NCI-H2107 (cell line): Measurements from ENCODE around the gene FOSB.
"Not testable (repeated sequence)": the region's sequence is repeated elsewhere in the genome, so short reads cannot be mapped to it uniquely, and the experiment has no call there.

Experiments
- DNase-seq: peaks from one replicate; lab custom pipeline; 2025; lab: John Stamatoyannopoulos, UW

Gene FOSB

GRCh38 chr19:45467456-45468158 lies at the start of gene FOSB:
TSS of gene FOSB (plus strand) at chr19:45467996. CDS start at chr19:45468587, 591 bp downstream.
- DNase-seq, result peak; percentile 78

- DNase-seq, result no peak
Observed at GRCh38 chr19:45418802-45419201, 49.0 kb upstream of the FOSB start.

DNA sequence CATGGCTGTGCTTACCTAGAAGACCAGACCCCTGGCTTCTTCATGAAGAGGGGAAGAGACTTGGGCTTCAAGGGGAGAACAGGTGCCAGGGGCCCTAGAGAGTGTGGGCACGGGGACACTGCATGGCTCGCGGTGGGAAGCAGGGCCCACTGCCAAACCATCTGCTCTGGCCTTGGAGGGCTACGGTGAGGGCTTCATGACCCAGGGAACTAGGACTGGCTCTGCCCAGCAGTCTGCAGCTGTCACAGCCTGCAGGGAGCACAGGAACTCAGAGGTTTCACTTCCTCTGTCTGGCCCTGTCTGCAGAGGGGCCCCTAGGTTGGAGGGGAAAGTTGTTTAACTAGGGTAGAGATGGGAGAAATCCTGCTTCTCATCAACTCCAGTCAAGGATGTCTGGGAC lies 48.4 kb upstream of the FOSB start:
- DNase-seq, result no peak

DNA sequence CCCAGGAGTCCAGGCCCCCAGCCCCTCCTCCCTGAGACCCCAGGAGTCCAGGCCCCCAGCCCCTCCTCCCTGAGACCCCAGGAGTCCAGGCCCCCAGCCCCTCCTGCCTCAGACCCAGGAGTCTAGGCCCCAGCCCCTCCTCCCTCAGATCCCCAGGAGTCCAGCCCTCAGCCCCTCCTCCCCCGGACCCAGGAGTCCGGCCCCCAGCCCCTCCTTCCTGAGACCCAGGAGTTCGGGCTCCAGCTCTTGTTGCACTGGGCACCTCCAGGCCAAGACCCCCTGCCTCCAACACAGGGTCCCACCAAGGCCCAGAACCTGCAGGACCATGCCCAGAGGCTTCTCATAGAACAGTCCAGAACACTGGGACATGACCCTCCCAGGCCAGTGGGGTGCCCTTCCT lies 47.9 kb upstream of the FOSB start:
- DNase-seq, result no peak

- DNase-seq, result no peak
Observed at GRCh38 chr19:45420356-45420755, 47.4 kb upstream of the FOSB start.

DNA sequence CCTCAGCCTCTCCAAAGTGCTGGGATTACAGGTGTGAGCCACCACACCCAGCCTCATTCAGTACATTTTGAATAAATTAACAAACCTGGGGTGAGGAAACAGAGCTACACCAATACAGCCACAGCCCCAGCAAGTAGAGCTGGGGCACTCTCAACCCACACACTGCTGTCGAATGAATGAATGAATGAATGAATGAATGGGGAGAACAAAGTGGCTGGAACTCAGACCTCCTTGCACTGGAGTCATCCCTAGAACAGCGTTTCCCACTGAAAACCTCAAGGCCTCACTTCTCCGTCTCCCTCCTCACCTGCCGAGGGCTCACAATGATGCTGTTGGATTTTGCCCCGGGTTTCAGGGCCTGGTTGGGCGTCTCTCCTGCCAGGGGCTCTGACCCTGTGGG lies 46.9 kb upstream of the FOSB start:
- no peak for DNase-seq

DNA sequence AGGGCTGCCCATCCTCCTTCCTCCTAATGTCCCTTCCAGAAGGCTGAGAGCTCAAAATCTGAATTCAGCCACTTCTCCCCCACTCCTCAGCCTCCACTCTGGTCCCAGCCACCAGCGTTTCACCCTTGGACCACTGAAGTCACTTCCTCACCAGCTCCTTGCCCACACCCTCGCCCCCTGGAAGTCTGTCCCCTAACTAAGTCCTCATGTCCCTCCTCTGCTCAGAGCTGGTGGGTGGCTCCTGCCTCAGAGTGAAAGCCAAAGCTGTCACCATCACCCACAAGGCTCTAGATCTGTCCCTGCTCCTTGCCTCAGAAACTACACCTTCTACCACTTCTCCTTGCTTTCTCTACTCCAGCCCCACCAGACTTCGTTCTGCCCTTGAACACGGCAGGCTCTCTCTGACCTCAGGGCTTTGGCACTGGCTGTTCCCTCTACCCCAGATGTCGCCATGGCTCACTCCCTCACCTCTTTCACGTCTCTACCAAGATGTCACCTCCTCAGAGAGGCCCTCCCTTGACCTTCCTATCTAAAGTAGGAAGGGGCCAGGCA lies 45.8 kb upstream of the FOSB start:
- no peak for DNase-seq

DNA sequence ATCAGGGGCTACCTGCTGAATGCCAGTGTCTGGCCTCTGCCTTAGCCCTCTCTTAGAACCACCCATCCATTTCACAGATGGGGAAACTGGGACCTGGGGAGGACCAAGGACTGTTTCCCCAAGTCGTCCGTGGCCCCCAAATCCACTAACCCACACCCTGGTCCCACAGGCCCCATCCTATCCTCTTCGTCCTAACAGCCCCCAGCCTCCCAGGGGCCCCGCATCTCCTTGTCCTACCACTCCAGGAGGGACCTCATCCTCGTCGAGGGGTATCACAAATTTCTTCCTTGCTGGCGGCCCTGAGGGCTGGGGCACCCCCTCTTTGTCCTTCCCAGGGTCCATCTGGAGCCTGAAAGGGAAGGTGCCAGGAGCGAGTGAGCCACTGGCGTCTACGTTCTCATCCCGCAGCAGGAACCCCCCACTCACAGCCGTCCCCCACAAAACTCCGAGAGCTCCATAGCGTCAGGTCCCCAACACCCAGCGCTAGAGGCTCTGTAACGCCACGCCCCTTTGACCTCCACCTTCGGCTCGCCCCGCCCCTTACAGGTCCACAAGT lies 44.7 kb upstream of the FOSB start:
- DNase-seq, result no peak

DNA sequence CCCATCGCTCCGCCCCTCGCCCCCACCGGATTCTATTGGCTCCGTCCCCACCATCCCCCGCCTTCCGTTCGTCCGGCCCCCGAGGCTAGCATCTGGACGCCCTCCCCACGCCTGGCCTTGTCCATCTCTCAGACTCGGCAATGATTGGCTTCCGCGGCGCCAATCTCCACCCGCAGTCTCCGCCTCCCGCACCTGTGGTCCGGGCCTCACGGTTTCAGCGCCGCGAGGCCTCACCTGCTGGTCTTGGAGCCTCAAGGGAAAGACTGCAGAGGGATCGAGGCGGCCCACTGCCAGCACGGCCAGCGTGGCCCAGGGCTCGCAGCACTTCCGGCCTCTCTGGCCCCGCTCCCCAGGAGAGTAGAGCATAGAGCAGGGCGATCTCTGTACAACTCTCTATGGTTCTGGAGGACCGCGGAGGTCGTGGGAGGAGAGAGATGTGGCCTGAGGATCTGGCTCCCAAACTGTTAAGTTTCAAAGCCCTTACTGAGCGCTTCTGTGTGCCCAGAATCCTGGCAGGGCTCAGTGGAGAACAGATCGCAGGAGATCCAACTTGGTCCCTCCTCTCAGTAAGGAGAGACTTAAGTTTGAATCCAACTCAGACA lies 44.1 kb upstream of the FOSB start, which contains the start of gene ERCC1:
Gene ERCC1, minus strand, starts transcription at position 329 of the 602 bp plus-strand sequence. CDS start 543 bp downstream, outside the sequence.
- DNase-seq, result peak; percentile 96

DNA sequence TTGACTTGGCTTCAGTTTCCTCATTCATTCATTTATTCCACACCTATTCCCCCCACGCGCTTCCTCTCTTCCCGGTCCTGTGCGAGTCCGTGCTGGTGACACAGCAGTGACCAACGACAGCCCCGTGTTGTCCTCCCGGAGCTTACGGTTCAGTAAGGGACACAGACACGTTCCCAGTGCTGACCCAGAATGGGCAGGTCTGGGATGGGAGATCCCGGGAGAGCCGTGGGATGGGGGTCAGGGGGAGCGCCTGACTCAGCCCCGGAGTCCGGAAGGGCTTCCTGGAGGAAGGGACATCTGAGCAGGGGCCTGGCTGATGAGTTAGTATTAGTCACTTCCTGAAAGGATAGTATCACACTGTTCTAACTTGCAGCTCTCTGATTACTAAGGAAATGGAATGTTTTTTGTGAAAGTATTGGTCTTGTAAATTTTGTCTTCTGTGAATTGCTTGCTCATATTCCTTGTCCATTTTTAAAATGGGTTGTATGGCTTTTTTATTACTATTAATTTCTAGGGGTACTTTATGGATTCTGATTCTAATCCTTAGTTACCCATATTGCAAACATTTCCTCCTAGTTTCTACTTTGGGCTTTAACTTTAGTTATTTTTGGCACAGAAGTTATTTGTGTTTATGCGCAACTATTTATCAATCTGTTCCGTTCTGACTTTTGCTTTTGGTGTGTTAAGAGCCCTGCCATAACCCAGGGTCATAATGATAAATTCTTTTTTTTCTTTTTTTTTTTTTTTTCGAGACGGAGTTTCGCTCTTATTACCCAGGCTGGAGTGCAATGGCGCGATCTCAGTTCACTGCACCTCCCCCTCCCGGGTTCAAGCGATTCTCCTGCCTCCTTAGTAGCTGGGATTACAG lies 43.4 kb upstream of the FOSB start:
- DNase-seq, result no peak

GRCh38 chr19:45428384-45429231 lies 39.2 kb upstream of the FOSB start:
- DNase-seq, result no peak

GRCh38 chr19:45429896-45430295 lies 37.9 kb upstream of the FOSB start:
- not testable (repeated sequence) for DNase-seq

GRCh38 chr19:45431008-45431407 lies 36.8 kb upstream of the FOSB start:
- DNase-seq, result not testable (repeated sequence)

- not testable (repeated sequence) for DNase-seq
Observed at GRCh38 chr19:45432543-45432942, 35.3 kb upstream of the FOSB start.

- DNase-seq, result no peak
Observed at GRCh38 chr19:45437328-45437727, 30.5 kb upstream of the FOSB start.

- DNase-seq, result no peak
Observed at GRCh38 chr19:45439190-45439568, 28.6 kb upstream of the FOSB start.

GRCh38 chr19:45439569-45440258 lies 28.1 kb upstream of the FOSB start:
- DNase-seq, result no peak

DNA sequence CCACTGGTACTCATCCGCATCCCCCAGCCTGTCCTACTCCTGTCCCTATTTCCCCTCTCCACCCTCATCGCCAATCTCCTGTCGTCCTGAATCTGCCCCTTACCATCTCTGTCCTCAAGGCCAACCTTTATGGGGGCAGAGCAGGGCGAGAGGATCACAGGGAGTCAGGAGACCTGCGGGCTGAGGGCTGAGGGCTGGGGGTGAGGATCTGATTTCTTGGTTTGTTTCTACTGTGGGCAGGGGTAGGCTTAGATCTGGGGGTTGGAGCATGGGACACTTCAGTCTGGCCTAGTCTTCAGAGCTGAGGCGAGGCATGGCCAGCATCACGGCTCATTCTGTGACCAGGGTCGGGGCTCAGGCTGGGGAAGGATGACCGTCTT lies 27.5 kb upstream of the FOSB start:
- no peak for DNase-seq

DNA sequence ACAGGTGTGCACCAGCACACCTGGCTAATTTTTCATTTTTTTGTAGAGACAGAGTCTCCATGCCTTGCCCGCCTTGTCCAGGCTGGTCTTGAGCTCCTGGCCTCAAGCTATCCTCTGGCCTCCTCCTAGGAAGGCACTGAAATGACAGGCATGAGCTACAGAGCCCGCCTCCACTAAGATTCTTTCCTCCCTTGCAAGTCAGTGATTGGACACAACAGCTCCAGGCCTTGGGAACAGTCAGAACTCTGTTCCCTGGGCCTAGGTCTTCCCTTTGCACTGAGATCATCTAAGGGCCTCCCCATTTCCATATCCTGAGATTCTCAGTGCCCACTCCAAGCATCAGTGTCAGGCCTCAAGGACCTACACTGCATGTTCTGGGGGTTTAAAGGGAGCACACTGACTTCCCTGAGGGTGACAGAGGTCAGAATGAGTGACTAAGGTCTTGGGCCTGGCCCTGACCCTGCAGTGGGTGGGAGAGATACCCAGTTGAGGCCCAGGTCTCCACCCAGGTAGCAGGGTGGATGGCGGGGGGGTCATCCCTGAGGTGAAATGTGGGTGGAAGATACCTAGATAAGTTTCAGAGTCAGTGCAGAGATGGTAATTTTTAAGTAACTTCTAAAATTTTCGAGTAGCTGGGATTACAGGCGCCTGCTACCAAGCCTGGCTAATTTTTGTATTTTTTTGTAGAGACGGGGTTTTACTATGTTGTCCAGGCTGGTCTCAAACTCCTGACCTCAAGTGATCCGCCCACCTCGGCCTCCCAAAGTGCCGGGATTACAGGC lies 26.7 kb upstream of the FOSB start:
- DNase-seq, result no peak

DNA sequence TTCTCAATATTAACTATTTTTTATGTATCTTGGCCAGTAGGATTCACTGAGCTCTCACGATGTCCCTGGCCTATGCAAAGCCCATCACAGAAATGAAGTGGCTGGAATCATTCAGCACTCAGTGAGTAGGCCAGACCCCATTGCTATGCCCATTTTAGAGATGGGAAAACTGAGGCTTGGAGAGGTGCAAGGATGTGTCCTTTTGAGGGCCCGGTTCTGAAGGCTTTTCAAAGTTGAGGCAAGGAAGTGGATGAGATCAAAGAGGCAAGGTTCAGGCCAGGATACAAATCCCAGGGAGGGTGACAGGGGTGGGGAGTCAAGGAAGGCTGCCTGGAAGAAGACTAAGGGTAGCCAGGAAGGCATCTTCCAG lies 25.4 kb upstream of the FOSB start:
- no peak for DNase-seq
